HG02973 (cell line): ENCODE data around the gene MAGIX.
A peak's percentile ranks its signal among the peaks of the same experiment; 100 is the strongest.
"Not testable (repeated sequence)": the region's sequence is repeated elsewhere in the genome, so short reads cannot be mapped to it uniquely, and the experiment has no call there.

ENCODE experiments used
- ATAC-seq: cut with Tn5 transposase; IDR thresholded peaks from one replicate; pipeline ENCODE4 v1.9.1; 2021; ENCODE audit warnings: moderate library complexity; ENCODE audit not compliant: unreplicated experiment

MAGIX gene

GRCh38 chrX:49162620-49163019, at the start of gene MAGIX:
MAGIX (plus strand) TSS chrX:49162758; CDS start chrX:49162890, 132 bp downstream.
- ATAC-seq: no peak

- no peak for ATAC-seq
Observed at GRCh38 chrX:49116076-49116475, 46.5 kb upstream of the MAGIX start.

GRCh38 chrX:49116716-49117115, 45.8 kb upstream of the MAGIX start:
- no peak for ATAC-seq

GRCh38 chrX:49117581-49117980, 45.0 kb upstream of the MAGIX start:
- no peak for ATAC-seq

GRCh38 chrX:49120091-49120490, 42.5 kb upstream of the MAGIX start:
- ATAC-seq: no peak

- no peak for ATAC-seq
Observed at GRCh38 chrX:49122499-49122898, 40.1 kb upstream of the MAGIX start.

GRCh38 chrX:49127742-49128258, 34.8 kb upstream of the MAGIX start:
- not testable (repeated sequence) for ATAC-seq

- no peak for ATAC-seq
Observed at GRCh38 chrX:49129427-49129826, 33.1 kb upstream of the MAGIX start.

- ATAC-seq: not testable (repeated sequence)
Observed at GRCh38 chrX:49132275-49132674, 30.3 kb upstream of the MAGIX start.

GRCh38 chrX:49133759-49134158, 28.8 kb upstream of the MAGIX start:
- ATAC-seq: no peak

GRCh38 chrX:49137492-49137891, 25.1 kb upstream of the MAGIX start:
- no peak for ATAC-seq

GRCh38 chrX:49139713-49140112, 22.8 kb upstream of the MAGIX start:
- ATAC-seq: no peak

- not testable (repeated sequence) for ATAC-seq
Observed at GRCh38 chrX:49142264-49142663, 20.3 kb upstream of the MAGIX start.

GRCh38 chrX:49143154-49143553, 19.4 kb upstream of the MAGIX start:
- ATAC-seq: not testable (repeated sequence)

GRCh38 chrX:49147282-49147681, 15.3 kb upstream of the MAGIX start:
- no peak for ATAC-seq

- no peak for ATAC-seq
Observed at GRCh38 chrX:49147936-49148335, 14.6 kb upstream of the MAGIX start.

- ATAC-seq: not testable (repeated sequence)
Observed at GRCh38 chrX:49148390-49149100, 14.0 kb upstream of the MAGIX start.

- ATAC-seq: not testable (repeated sequence)
Observed at GRCh38 chrX:49149291-49149690, 13.3 kb upstream of the MAGIX start.

- no peak for ATAC-seq
Observed at GRCh38 chrX:49153467-49153866, 9.1 kb upstream of the MAGIX start.

- ATAC-seq: no peak
Observed at GRCh38 chrX:49155243-49155899, 7.2 kb upstream of the MAGIX start.

GRCh38 chrX:49155900-49156837, 6.4 kb upstream of the MAGIX start:
- peak; percentile 77 for ATAC-seq
